ENCODE data around the gene RABGAP1L.

RABGAP1L gene

DNA sequence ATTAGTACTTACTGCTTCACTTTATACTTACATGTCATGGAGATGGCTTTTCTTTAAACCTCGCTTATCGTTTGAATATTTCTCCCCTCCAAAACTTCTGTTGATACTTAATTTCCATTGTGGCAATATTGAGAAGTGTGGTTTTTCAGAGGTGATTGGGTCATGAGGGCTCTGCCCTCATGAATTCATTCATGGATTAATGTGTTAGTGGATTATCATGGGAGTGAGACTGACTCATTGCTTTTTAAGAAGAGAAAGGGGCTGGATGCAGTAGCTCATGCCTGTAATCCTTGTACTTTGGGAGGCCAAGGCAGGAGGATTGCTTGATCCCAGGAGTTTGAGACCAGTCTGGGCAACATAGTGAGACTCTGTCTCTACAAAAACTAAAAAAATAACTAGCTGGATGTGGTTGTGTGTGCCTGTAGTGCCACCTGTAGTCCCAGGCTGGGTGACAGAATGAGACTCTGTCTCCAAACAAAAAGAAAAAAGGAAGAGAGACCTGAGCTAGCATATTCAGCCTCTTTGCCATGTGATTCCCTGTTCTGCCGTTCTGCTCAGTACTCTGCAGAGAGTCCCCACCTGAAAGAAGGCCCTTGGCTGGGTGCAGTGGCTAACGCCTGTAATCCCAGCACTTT is 30.2 kb downstream of the RABGAP1L start:
- no peak overlapping the region for H3K4me3 ChIP-seq (ENCODE audit: low read length)
- H3K79me2 ChIP-seq (ENCODE audit: low read length), result peaks cover 90% of the 10 kb centered on the region
- no peak for TF ChIP-seq EZH2phosphoT487 (IDR thresholded peaks at IDR 0.05; ENCODE audit: low read depth)
- TF ChIP-seq, protein P1, sequence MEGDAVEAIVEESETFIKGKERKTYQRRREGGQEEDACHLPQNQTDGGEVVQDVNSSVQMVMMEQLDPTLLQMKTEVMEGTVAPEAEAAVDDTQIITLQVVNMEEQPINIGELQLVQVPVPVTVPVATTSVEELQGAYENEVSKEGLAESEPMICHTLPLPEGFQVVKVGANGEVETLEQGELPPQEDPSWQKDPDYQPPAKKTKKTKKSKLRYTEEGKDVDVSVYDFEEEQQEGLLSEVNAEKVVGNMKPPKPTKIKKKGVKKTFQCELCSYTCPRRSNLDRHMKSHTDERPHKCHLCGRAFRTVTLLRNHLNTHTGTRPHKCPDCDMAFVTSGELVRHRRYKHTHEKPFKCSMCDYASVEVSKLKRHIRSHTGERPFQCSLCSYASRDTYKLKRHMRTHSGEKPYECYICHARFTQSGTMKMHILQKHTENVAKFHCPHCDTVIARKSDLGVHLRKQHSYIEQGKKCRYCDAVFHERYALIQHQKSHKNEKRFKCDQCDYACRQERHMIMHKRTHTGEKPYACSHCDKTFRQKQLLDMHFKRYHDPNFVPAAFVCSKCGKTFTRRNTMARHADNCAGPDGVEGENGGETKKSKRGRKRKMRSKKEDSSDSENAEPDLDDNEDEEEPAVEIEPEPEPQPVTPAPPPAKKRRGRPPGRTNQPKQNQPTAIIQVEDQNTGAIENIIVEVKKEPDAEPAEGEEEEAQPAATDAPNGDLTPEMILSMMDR (IDR thresholded peaks at IDR 0.05; ENCODE audit: low read depth, low read length), result peak; percentile 51
- peaks cover 23% of the 10 kb centered on the region for H4K20me1 ChIP-seq (ENCODE audit: insufficient read depth, low read length)
- H3K9ac ChIP-seq (ENCODE audit: low read length), result no peak overlapping the region
- H2AFZ ChIP-seq (ENCODE audit: low read depth, low read length), result no peak overlapping the region
- no peak overlapping the region for H3K27ac ChIP-seq (ENCODE audit: low read length)
- H3K4me1 ChIP-seq (ENCODE audit: low read length), result peaks cover 19% of the 10 kb centered on the region
- peaks cover 7% of the 10 kb centered on the region; the same call in 1 of the 2 replicates for H3K9me3 ChIP-seq (ENCODE audit: insufficient read depth, low read length)
- no peak overlapping the region for H3K4me2 ChIP-seq (ENCODE audit: low read length)
- H3K36me3 ChIP-seq (replicated peaks; ENCODE audit: low read depth, low read length), result peaks cover 11% of the 10 kb centered on the region
- H3K27me3 ChIP-seq (ENCODE audit: low read depth, low read length), result no peaks in the 10 kb centered on the region

DNA sequence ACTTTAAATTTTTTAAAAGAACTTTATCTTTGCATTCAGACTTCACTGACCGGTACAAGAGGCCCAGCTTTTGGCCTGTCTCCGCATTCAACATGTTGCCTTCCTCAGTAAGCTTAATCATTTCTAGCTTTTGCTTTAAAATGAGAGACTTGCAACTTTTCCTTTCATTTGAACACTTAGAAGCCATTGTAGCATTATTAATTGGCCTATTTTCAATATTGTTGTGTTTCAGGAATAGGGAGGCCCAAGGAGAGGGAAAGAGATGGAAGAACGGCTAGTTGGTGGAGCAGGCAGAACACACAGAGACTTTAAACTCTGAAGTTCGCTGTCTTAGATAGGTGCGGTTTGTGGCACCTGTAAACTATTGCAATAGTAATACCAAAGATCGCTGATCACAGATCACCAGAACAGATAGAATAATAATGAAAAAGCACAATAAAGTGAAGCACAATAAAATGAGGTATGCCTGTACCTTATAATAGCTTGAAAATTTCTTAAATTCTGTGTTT is 31.4 kb downstream of the RABGAP1L start:
- H3K4me1 ChIP-seq (ENCODE audit: low read length), result peaks cover 27% of the 10 kb centered on the region
- no peak overlapping the region for H3K4me2 ChIP-seq (ENCODE audit: low read length)
- H3K9me3 ChIP-seq (ENCODE audit: insufficient read depth, low read length), result peaks cover 7% of the 10 kb centered on the region; the same call in 1 of the 2 replicates
- H2AFZ ChIP-seq (ENCODE audit: low read depth, low read length), result no peak overlapping the region
- peaks cover 12% of the 10 kb centered on the region for H3K36me3 ChIP-seq (replicated peaks; ENCODE audit: low read depth, low read length)
- no peak overlapping the region for H3K4me3 ChIP-seq (ENCODE audit: low read length)
- no peak overlapping the region for H3K27ac ChIP-seq (ENCODE audit: low read length)
- peaks cover 18% of the 10 kb centered on the region; the same call in 1 of the 2 replicates for H4K20me1 ChIP-seq (ENCODE audit: insufficient read depth, low read length)
- no peaks in the 10 kb centered on the region for H3K27me3 ChIP-seq (ENCODE audit: low read depth, low read length)
- no peak overlapping the region for H3K9ac ChIP-seq (ENCODE audit: low read length)
- peaks cover 87% of the 10 kb centered on the region for H3K79me2 ChIP-seq (ENCODE audit: low read length)
- TF ChIP-seq, protein P1 (IDR thresholded peaks at IDR 0.05; ENCODE audit: low read depth, low read length), result no peak
- no peak for TF ChIP-seq EZH2phosphoT487 (IDR thresholded peaks at IDR 0.05; ENCODE audit: low read depth)

DNA sequence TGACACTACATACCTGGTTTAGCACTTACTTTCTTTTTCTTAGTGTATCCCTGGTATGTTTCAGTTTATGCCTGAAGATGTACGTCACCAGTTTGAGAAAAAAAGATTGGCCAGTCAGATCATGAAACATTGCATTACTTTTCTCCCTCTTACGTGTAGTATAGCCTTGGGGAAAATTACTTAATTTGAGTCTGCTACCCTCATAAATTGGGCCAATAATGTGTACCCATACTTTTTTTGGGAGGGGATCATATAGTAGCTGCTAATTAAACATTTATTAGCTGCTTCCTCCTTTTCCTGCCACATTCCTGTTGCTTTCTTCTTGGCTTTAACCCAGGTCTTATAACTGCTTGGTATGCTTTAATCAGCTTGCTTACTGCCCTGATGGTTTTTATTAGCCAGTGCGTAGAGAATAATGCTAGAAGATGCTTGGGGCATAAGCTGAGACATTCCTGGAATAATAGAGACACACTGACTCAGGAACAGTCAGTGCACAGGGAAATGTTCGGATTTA is 32.1 kb downstream of the RABGAP1L start:
- Histone ChIP-seq H3K36me3 (replicated peaks; ENCODE audit: low read depth, low read length) (peaks cover 12% of the 10 kb centered on the region), H3K79me2 (ENCODE audit: low read length) (peaks cover 87% of the 10 kb centered on the region), H3K4me2 (ENCODE audit: low read length) (no peak overlapping the region), H3K27ac (ENCODE audit: low read length) (no peak overlapping the region), H3K4me1 (ENCODE audit: low read length) (peaks cover 32% of the 10 kb centered on the region), H3K9ac (ENCODE audit: low read length) (no peak overlapping the region), H3K27me3 (ENCODE audit: low read depth, low read length) (no peaks in the 10 kb centered on the region), H2AFZ (ENCODE audit: low read depth, low read length) (no peak overlapping the region), H4K20me1 (ENCODE audit: insufficient read depth, low read length) (peaks cover 18% of the 10 kb centered on the region; the same call in 1 of the 2 replicates), H3K9me3 (ENCODE audit: insufficient read depth, low read length) (peaks cover 7% of the 10 kb centered on the region; the same call in 1 of the 2 replicates), H3K4me3 (ENCODE audit: low read length) (no peak overlapping the region)
- TF ChIP-seq, protein P1 (IDR thresholded peaks at IDR 0.05; ENCODE audit: low read depth, low read length), result no peak
- no peak for TF ChIP-seq EZH2phosphoT487 (IDR thresholded peaks at IDR 0.05; ENCODE audit: low read depth)

DNA sequence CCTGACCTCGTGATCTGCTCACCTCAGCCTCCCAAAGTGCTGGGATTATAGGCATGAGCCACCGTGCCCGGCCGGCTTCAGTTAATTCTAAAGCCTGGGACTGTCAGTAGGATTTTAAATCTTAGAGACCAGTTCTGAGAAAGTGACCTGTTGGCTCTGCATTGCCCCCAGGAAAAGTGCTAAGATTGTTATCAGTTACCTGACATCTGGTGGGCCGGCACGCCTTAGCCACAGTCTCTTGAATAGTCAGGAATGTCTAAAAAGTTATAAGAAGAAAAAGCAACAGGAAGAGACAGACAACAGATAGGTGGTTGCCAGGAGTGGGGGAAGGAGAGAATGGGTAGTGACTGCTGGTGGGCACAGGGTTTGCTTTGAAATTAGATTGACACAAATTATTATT is 35.1 kb downstream of the RABGAP1L start:
- Histone ChIP-seq H4K20me1 (ENCODE audit: insufficient read depth, low read length) (peaks cover 14% of the 10 kb centered on the region; the same call in 1 of the 2 replicates), H2AFZ (ENCODE audit: low read depth, low read length) (no peak overlapping the region), H3K27ac (ENCODE audit: low read length) (no peak overlapping the region), H3K4me2 (ENCODE audit: low read length) (no peak overlapping the region), H3K36me3 (replicated peaks; ENCODE audit: low read depth, low read length) (peaks cover 4% of the 10 kb centered on the region), H3K4me3 (ENCODE audit: low read length) (no peak overlapping the region), H3K79me2 (ENCODE audit: low read length) (peaks cover 87% of the 10 kb centered on the region), H3K9ac (ENCODE audit: low read length) (no peak overlapping the region), H3K4me1 (ENCODE audit: low read length) (peaks cover 50% of the 10 kb centered on the region), H3K9me3 (ENCODE audit: insufficient read depth, low read length) (no peaks in the 10 kb centered on the region), H3K27me3 (ENCODE audit: low read depth, low read length) (no peaks in the 10 kb centered on the region)
- no peak for TF ChIP-seq EZH2phosphoT487 (IDR thresholded peaks at IDR 0.05; ENCODE audit: low read depth)
- TF ChIP-seq, protein P1 (IDR thresholded peaks at IDR 0.05; ENCODE audit: low read depth, low read length), result no peak
